HepG2 (cell line): ENCODE results near the gene SYT17. TPM values are rescaled to one million over a fixed set of nuclear protein-coding genes. Genes with fewer than 3 reads are reported as not detected.

ENCODE experiments used
- ATAC-seq: fragments of 200-7000 bp; cut with Tn5 transposase; 3 replicates; pipeline ENCODE4 v1.9.1; 2020; ENCODE audit warnings: mild to moderate bottlenecking, moderate library complexity
- BruUV-seq: library from RNA; stranded (reverse); fragments of 400-500 nt; replicated peaks from 2 replicates; lab custom pipeline; 2021; lab: Mats Ljungman, UMichigan
- CTCF ChIA-PET: fragments of 300-600 bp; formaldehyde crosslinking; extraction: SDS; loops from one replicate; lab custom pipeline; 2021; ENCODE audit warnings: low total read pairs, inconsistent platforms, low intra/inter-chr PET ratio; lab: Yijun Ruan, JAX
- POLR2A ChIA-PET: fragments of 350-600 bp; sonication (Branson Sonifier 250); formaldehyde crosslinking; loops from one replicate; lab custom pipeline; 2020; ENCODE audit warnings: antibody characterized with exemption, inconsistent platforms; lab: Yijun Ruan, JAX
- DNase-seq: peaks from one replicate; pipeline ENCODE4 v3.0.0-alpha.2; 2015; ENCODE audit warnings: low spot score
- FAIRE-seq: peaks from 3 replicates; lab custom pipeline; 2011; peaks lifted over from hg19 to GRCh38; lab: Jason Lieb, UNC
- H2AFZ ChIP-seq: one replicate; pipeline ENCODE4 v1.6.1; 2011; ENCODE audit warnings: low read length, inconsistent platforms
- H3K27ac ChIP-seq: fragments of 300-600 bp; 3 replicates; pipeline ENCODE4 v1.8.0; 2011; ENCODE audit warnings: mixed run types, mild to moderate bottlenecking, mixed read lengths, low read length, inconsistent platforms; ENCODE audit not compliant: insufficient read depth; ENCODE audit errors: extremely low read length
- H3K27me3 ChIP-seq, 2 experiments: fragments of 200-600 bp in 1 of 2; 2 replicates in 1 of 2; 3 replicates in 1 of 2; pipeline versions ENCODE4 v1.6.0 to v1.8.0; 2011; ENCODE audit warnings: low read length in 2 of 2, mild to moderate bottlenecking in 2 of 2, moderate library complexity in 2 of 2, inconsistent platforms in 1 of 2; ENCODE audit not compliant: insufficient read depth in 2 of 2, control insufficient read depth in 1 of 2
- H3K36me3 ChIP-seq, 2 experiments: fragments of 200-600 bp in 1 of 2; replicated peaks in 1 of 2; 2 replicates in 1 of 2; 3 replicates in 1 of 2; pipeline versions ENCODE4 v1.5.1 to v1.8.0; 2011; ENCODE audit warnings: low read length in 2 of 2, inconsistent platforms in 1 of 2; ENCODE audit not compliant: insufficient read depth in 2 of 2, control insufficient read depth in 1 of 2
- H3K4me1 ChIP-seq: 2 replicates; pipeline ENCODE4 v1.5.1; 2012; ENCODE audit warnings: low read length, inconsistent platforms; ENCODE audit not compliant: insufficient read depth
- H3K4me2 ChIP-seq: 2 replicates; pipeline ENCODE4 v1.6.0; 2011; ENCODE audit warnings: low read depth, low read length, inconsistent platforms
- H3K4me3 ChIP-seq, 3 experiments: fragments of 200-600 bp in 1 of 3; sonication (generic), shearing (Covaris generic) in 1 of 3; replicated peaks in 1 of 3; 2 replicates each; pipeline ENCODE4 v1.5.1; 2011 to 2016; ENCODE audit warnings: low read length in 3 of 3, inconsistent platforms in 2 of 3, low read depth in 2 of 3, mild to moderate bottlenecking in 2 of 3, control low read depth in 1 of 3, mixed read lengths in 1 of 3; ENCODE audit not compliant: insufficient read depth in 1 of 3
- H3K79me2 ChIP-seq: one replicate; pipeline ENCODE4 v1.6.1; 2011; ENCODE audit warnings: low read length, inconsistent platforms; ENCODE audit not compliant: insufficient read depth
- H3K9ac ChIP-seq: 2 replicates; pipeline ENCODE4 v1.6.0; 2011; ENCODE audit warnings: mild to moderate bottlenecking, low read depth, low read length, inconsistent platforms; ENCODE audit not compliant: insufficient read depth
- H3K9me3 ChIP-seq: 2 replicates; pipeline ENCODE4 v1.5.1; 2012; ENCODE audit warnings: mild to moderate bottlenecking, low read length
- H4K20me1 ChIP-seq: 2 replicates; pipeline ENCODE4 v1.6.0; 2011; ENCODE audit warnings: inconsistent platforms, mild to moderate bottlenecking, low read length, moderate library complexity; ENCODE audit not compliant: insufficient read depth
- ATF7 ChIP-seq, 2 experiments: fragments of 450-650 bp in 1 of 2; sonication (generic) in 1 of 2; formaldehyde crosslinking in 1 of 2; IDR thresholded peaks; 2 replicates each; pipeline versions ENCODE4 v1.4.0 to v1.6.1; 2016 to 2020; ENCODE audit warnings: antibody characterized with exemption in 1 of 2, mild to moderate bottlenecking in 1 of 2, missing genetic modification reagents in 1 of 2
- SKIL ChIP-seq: sonication (generic); formaldehyde crosslinking; IDR thresholded peaks from 2 replicates; pipeline ENCODE4 v1.8.0; 2022; ENCODE audit warnings: missing genetic modification reagents, mild to moderate bottlenecking, moderate library complexity, borderline replicate concordance
- TERF1 ChIP-seq: sonication (generic); formaldehyde crosslinking; IDR thresholded peaks from 2 replicates; pipeline ENCODE4 v1.8.0; 2022; ENCODE audit warnings: mild to moderate bottlenecking, missing genetic modification reagents, moderate library complexity
- ZSCAN5A ChIP-seq: sonication (generic); formaldehyde crosslinking; IDR thresholded peaks from 2 replicates; pipeline ENCODE4 v1.8.0; 2022; ENCODE audit warnings: mild to moderate bottlenecking, missing genetic modification reagents, borderline replicate concordance
- WGBS: methylation state at CpG from one replicate; pipeline ENCODE4 v1.1.6; 2017; ENCODE audit warnings: low lambda C conversion rate; 5-methylcytosine and 5-hydroxymethylcytosine counted together
- in situ Hi-C: cut with HindIII; loops from 2 replicates; pipeline ENCODE4 v1.10.0; 2017; ENCODE audit warnings: low pct_unique_long_range_greater_than_20kb; ENCODE audit not compliant: extremely low pct_ligation_motif_present
- intact Hi-C: fragments of 100-400 bp; cut with micrococcal nuclease; formaldehyde crosslinking; loops from one replicate; pipeline ENCODE4 v1.10.0; 2022; ENCODE audit not compliant: unreplicated experiment
- polyA plus RNA-seq, 8 experiments: library from polyadenylated mRNA; depleted of rRNA in 3 of 8; stranded (reverse) in 7 of 8; unstranded in 1 of 8; fragments of >200 nt; fragmentation: Illumina TruSeq in 4 of 8; extraction: Trizol in 4 of 8; gene quantifications; 2 replicates each; pipeline versions ENCODE4 v1.2.1 to v1.2.3, GENCODE V29; 2011 to 2016; ENCODE audit warnings: low read depth in 4 of 8, missing spikeins in 1 of 8, mixed read lengths in 1 of 8; ENCODE audit not compliant: insufficient read depth in 1 of 8
- total RNA-seq, 5 experiments: library from RNA; depleted of rRNA; stranded (reverse); fragments of >200 nt; fragmentation: Illumina TruSeq; extraction: Trizol; gene quantifications; 2 replicates each; pipeline ENCODE4 v1.2.3, GENCODE V29; 2016; ENCODE audit warnings: low read depth in 1 of 5

The SYT17 gene
- total and polyA plus RNA-seq, 2 of the 13 experiments (the other 11 are each of a cell fraction or from before 2014, with no cell fraction given): 0.44 TPM; not detected in 1

- Histone ChIP-seq H3K27ac (no peak overlapping the region), H3K27me3 (peaks cover 2 to 5% of the 10 kb centered on the region in 2 experiments; a peak in 1 of 5 replicates), H3K4me3 (no peak overlapping the region), H3K9me3 (no peaks in the 10 kb centered on the region), H3K36me3 (no peaks in the 10 kb centered on the region), H3K79me2 (no peaks in the 10 kb centered on the region), H3K4me2 (no peak overlapping the region), H4K20me1 (no peaks in the 10 kb centered on the region), H2AFZ (no peak overlapping the region), H3K9ac (no peak overlapping the region), H3K4me1 (no peaks in the 10 kb centered on the region)
- intact Hi-C loops (no loop called here), in situ Hi-C loops (no loop called here)
- ChIA-PET CTCF (no interaction called here), POLR2A (no interaction called here)
- DNase-seq (no peak), ATAC-seq (no peak), FAIRE-seq (no peak)
- no TSS peak for BruUV-seq
- TF ChIP-seq ZSCAN5A (CRISPR knock-in tag) (no peak), ATF7 (IDR thresholded peaks at IDR 0.05) (0 out of 2 replicates have a peak, but pooled peaks have one; percentile 16), ATF7 (CRISPR knock-in tag; IDR thresholded peaks at IDR 0.05) (no peak), TERF1 (CRISPR knock-in tag) (no peak), SKIL (CRISPR knock-in tag) (no peak)
- 1% methylated on average over 5 of the region's 5 CpGs for WGBS
These were observed 147.9 kb downstream of the SYT17 start for GRCh38 chr16:19315889-19316433.
